ENCODE data around the gene RPP21.

The RPP21 gene

GRCh38 chr6:30386166-30386565, 41.2 kb downstream of the RPP21 start:
- no peak for DNase-seq

GRCh38 chr6:30391240-30391639, 46.3 kb downstream of the RPP21 start:
- no peak for DNase-seq

- no peak for DNase-seq
These were observed 49.2 kb downstream of the RPP21 start for GRCh38 chr6:30394139-30394538.
